ENCODE measurements around the gene GLRA1.

DNA sequence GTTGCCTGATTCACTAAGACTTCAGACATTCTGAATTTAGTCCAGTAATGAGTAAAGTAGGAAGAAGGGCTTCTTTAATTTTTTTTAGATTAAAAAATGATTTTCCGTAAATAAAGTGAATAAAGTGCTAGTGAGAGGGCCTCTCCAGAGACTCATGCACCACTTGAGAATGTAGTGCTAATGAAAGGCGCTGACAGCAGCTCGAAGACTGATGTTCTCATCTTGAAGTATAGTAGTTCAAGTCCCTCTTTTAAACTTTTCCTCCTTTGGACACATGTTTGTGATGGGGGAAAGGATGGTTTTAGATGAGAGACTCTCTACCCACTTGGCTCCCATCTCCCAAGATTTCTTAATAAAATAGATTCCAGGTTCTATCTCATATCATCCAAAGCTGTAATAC lies 104.4 kb downstream of the GLRA1 start:
- TF ChIP-seq, protein P1, sequence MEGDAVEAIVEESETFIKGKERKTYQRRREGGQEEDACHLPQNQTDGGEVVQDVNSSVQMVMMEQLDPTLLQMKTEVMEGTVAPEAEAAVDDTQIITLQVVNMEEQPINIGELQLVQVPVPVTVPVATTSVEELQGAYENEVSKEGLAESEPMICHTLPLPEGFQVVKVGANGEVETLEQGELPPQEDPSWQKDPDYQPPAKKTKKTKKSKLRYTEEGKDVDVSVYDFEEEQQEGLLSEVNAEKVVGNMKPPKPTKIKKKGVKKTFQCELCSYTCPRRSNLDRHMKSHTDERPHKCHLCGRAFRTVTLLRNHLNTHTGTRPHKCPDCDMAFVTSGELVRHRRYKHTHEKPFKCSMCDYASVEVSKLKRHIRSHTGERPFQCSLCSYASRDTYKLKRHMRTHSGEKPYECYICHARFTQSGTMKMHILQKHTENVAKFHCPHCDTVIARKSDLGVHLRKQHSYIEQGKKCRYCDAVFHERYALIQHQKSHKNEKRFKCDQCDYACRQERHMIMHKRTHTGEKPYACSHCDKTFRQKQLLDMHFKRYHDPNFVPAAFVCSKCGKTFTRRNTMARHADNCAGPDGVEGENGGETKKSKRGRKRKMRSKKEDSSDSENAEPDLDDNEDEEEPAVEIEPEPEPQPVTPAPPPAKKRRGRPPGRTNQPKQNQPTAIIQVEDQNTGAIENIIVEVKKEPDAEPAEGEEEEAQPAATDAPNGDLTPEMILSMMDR (IDR thresholded peaks at IDR 0.05): no peak
- no peak for TF ChIP-seq POLR2A (IDR thresholded peaks at IDR 0.05)
